GM19397 (cell line): ENCODE results near the gene C13orf46.

ENCODE experiments used
- ATAC-seq: cut with Tn5 transposase; IDR thresholded peaks from one replicate; pipeline ENCODE4 v1.9.1; 2021; ENCODE audit warnings: mild to moderate bottlenecking, moderate library complexity; ENCODE audit not compliant: unreplicated experiment

C13orf46 gene

GRCh38 chr13:114010401-114011101, 36.7 kb upstream of the C13orf46 start:
- ATAC-seq, result no peak

- no peak for ATAC-seq
Measured at GRCh38 chr13:114009590-114010400, 35.9 kb upstream of the C13orf46 start.

GRCh38 chr13:114008964-114009589, 35.2 kb upstream of the C13orf46 start:
- ATAC-seq, result no peak

- no peak for ATAC-seq
Measured at GRCh38 chr13:114007566-114007965, 33.7 kb upstream of the C13orf46 start.

GRCh38 chr13:114005206-114005724, 31.4 kb upstream of the C13orf46 start:
- ATAC-seq, result no peak

GRCh38 chr13:114004420-114005205, 30.7 kb upstream of the C13orf46 start:
- ATAC-seq, result no peak

GRCh38 chr13:114002771-114003321, 29.0 kb upstream of the C13orf46 start:
- ATAC-seq, result no peak

GRCh38 chr13:114002009-114002544, 28.2 kb upstream of the C13orf46 start:
- no peak for ATAC-seq

GRCh38 chr13:114001331-114002008, 27.6 kb upstream of the C13orf46 start:
- ATAC-seq, result no peak

GRCh38 chr13:114000151-114001040, 26.5 kb upstream of the C13orf46 start:
- no peak for ATAC-seq

- ATAC-seq, result no peak
Measured at GRCh38 chr13:113999618-113999910, 25.7 kb upstream of the C13orf46 start.

- no peak for ATAC-seq
Measured at GRCh38 chr13:113998781-113999617, 25.1 kb upstream of the C13orf46 start.

GRCh38 chr13:113997845-113998751, 24.2 kb upstream of the C13orf46 start:
- ATAC-seq, result no peak

GRCh38 chr13:113996912-113997745, 23.3 kb upstream of the C13orf46 start:
- ATAC-seq, result no peak

GRCh38 chr13:113996081-113996911, 22.4 kb upstream of the C13orf46 start:
- no peak for ATAC-seq
